ENCODE data around the gene SLC4A11. TPM values are rescaled to one million over a fixed set of nuclear protein-coding genes. Genes with fewer than 3 reads are reported as not detected.

SLC4A11 gene
- total RNA-seq, 4 donors from 2014 or later = 0.20 to 1.4 (median 0.69) TPM

DNA sequence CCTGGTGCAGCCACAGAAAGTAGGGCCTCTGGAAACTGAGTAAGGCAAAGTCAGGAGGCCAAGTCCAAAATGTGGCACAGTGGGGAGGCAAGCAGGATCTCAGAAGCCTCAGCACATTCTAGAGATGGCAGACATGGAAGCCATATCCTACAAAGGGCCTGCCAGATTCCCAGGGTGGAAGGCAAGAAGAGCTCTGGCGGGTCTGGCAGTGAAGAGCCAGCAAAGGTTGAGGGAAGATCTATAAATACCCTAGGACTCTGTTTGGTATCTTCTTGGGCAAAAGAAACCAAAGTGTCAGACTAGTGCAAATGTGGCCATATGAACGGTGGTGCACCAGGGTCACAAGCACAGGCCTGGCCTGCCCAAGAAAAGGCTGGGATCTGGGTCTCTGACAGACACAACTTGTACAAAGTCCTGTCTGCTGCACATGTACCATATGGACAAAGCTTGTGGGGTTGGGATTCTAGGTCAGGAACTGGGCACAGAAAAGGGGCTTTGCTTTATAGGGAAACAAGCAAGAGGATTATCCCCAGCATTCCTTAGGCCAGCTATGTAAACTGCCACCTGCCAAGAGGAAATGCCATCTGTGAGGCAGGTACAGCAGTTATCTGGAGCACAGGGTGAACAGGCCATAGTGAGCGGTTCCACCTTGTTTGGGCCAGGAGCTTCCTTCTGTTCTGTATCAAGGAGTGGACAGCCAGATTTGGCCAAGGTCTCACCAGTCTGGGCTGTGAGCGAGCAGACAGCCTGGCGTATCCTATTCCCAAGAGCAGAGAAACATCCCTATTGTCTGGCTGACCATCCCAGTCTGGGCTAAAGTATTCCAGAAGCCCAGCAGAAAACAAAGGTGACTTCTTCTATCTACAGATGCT lies 36.3 kb upstream of the SLC4A11 start:
- in situ Hi-C loops (cut with MboI; ENCODE audit: low pct_ligation_motif_present in 1 of 4, low pct_unique_long_range_greater_than_20kb in 1 of 4, low sequenced_read_pairs in 3 of 4) = no loop called here
- H3K27me3 ChIP-seq = no peaks in the 10 kb centered on the region
- TF ChIP-seq POLR2A (IDR thresholded peaks at IDR 0.05) (no peak), EP300 (IDR thresholded peaks at IDR 0.05; ENCODE audit: low read depth) (no peak), CTCF (IDR thresholded peaks at IDR 0.05) (no peak), POLR2AphosphoS5 (IDR thresholded peaks at IDR 0.05) (no peak)
- no peak overlapping the region for H3K4me3 ChIP-seq
- DNase-seq = no peak
- intact Hi-C loops (cut with DNase I; ENCODE audit: low total_unique reads) = no loop called here
- WGBS, 2 donors (ENCODE audit: low coverage in 1 of 2) = 95% methylated on average over 5 of the region's 5 CpGs; no CpG with 5 or more reads in 1 of the 2 donors
- H3K27ac ChIP-seq = no peak overlapping the region
- H3K9me3 ChIP-seq = no peaks in the 10 kb centered on the region
- peaks cover 0 to 8% (median 0%) of the 10 kb centered on the region in 4 donors for H3K36me3 ChIP-seq
- no peaks in the 10 kb centered on the region for H3K4me1 ChIP-seq

DNA sequence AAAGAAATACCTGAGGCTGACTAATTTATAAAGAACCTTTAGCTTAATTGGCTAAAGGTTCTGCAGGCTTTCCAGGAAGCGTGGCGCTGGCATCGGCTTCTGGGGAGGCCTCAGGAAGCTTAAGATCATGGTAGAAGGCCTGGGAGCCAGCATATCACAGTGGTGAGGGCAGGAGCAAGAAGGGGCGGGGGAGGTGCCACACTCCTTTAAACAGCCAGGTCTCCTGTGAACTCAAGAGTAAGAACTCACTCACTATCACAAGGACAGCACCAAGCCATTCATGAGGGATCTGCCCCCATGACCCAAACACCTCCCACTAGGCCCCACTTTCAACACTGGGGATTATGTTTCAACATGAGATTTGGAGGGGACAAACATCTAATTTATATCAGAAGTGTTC lies 34.4 kb upstream of the SLC4A11 start:
- in situ Hi-C loops (cut with MboI; ENCODE audit: low pct_ligation_motif_present in 1 of 4, low pct_unique_long_range_greater_than_20kb in 1 of 4, low sequenced_read_pairs in 3 of 4) = no loop called here
- Histone ChIP-seq H3K36me3 (no peaks in the 10 kb centered on the region), H3K27ac (no peak overlapping the region), H3K4me1 (no peaks in the 10 kb centered on the region), H3K9me3 (no peaks in the 10 kb centered on the region), H3K4me3 (no peak overlapping the region), H3K27me3 (no peaks in the 10 kb centered on the region)
- intact Hi-C loops (cut with DNase I; ENCODE audit: low total_unique reads) = no loop called here
- TF ChIP-seq EP300 (IDR thresholded peaks at IDR 0.05; ENCODE audit: low read depth) (no peak), POLR2A (IDR thresholded peaks at IDR 0.05) (no peak), POLR2AphosphoS5 (IDR thresholded peaks at IDR 0.05) (no peak), CTCF (IDR thresholded peaks at IDR 0.05) (no peak)
- no peak for DNase-seq
- 92 to 93% methylated on average over 3 to 4 of the region's 4 CpGs for WGBS, 2 donors (ENCODE audit: low coverage in 1 of 2)

DNA sequence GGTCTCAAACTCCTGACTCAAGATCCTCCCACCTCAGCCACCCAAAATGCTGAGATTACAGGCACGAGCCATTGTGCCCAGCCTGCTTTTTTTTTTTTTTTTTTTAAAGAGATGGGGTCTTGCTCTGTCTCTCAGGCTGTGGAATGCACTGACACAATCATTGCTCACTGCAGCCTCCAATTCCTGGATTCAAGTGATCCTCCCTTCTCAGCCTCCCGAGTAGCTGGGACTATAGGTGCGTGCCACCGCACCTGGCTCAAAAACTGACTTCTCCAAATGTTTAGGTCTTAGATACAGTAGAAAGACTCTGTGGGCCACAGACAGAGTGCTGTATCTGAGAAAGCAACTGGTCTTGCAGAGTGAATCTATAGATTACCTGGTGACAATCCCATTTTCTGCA lies 31.1 kb upstream of the SLC4A11 start:
- H3K4me1 ChIP-seq = no peaks in the 10 kb centered on the region
- no peaks in the 10 kb centered on the region for H3K36me3 ChIP-seq
- intact Hi-C loops (cut with DNase I; ENCODE audit: low total_unique reads) (no loop called here), in situ Hi-C loops (cut with MboI; ENCODE audit: low pct_ligation_motif_present in 1 of 4, low pct_unique_long_range_greater_than_20kb in 1 of 4, low sequenced_read_pairs in 3 of 4) (no loop called here)
- no peak overlapping the region for H3K4me3 ChIP-seq
- no peak overlapping the region for H3K27ac ChIP-seq
- DNase-seq = no peak
- no peaks in the 10 kb centered on the region for H3K9me3 ChIP-seq
- TF ChIP-seq POLR2AphosphoS5 (IDR thresholded peaks at IDR 0.05) (no peak), CTCF (IDR thresholded peaks at IDR 0.05) (no peak), EP300 (IDR thresholded peaks at IDR 0.05; ENCODE audit: low read depth) (no peak), POLR2A (IDR thresholded peaks at IDR 0.05) (no peak)
- WGBS, 2 donors (ENCODE audit: low coverage in 1 of 2) = 91 to 100% methylated on average over 1 to 4 of the region's 4 CpGs
- H3K27me3 ChIP-seq = no peaks in the 10 kb centered on the region

DNA sequence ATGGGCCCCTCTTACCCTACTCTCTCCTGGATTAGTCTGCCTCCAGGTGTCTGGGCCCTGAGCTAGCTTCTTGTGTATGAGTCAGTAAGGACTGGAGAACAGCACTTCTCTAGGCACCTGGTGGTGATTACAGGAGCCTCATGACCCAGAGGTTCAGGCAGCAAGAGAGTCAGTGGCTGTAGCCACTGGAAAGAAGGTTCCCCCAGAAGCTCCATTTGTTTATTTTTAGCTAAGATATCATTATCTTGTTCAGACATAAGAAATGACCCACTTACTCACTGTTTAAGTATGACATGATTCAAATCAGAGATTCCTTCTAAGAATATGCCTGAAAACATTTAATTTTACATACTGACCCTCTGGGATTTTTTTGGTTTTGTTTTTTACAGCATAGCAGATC lies 23.6 kb upstream of the SLC4A11 start:
- Histone ChIP-seq H3K9me3 (no peaks in the 10 kb centered on the region), H3K4me1 (no peaks in the 10 kb centered on the region), H3K27me3 (no peaks in the 10 kb centered on the region), H3K4me3 (no peak overlapping the region), H3K27ac (no peak overlapping the region), H3K36me3 (no peaks in the 10 kb centered on the region)
- DNase-seq = no peak
- TF ChIP-seq POLR2AphosphoS5 (IDR thresholded peaks at IDR 0.05) (no peak), CTCF (IDR thresholded peaks at IDR 0.05) (no peak), EP300 (IDR thresholded peaks at IDR 0.05; ENCODE audit: low read depth) (no peak), POLR2A (IDR thresholded peaks at IDR 0.05) (no peak)
- in situ Hi-C loops (cut with MboI; ENCODE audit: low pct_ligation_motif_present in 1 of 4, low pct_unique_long_range_greater_than_20kb in 1 of 4, low sequenced_read_pairs in 3 of 4) = no loop called here
- intact Hi-C loops (cut with DNase I; ENCODE audit: low total_unique reads) = no loop called here
